Endodermal cell (in vitro differentiated cells): Measurements from ENCODE around the gene KIF26A. TPM values are rescaled to one million over a fixed set of nuclear protein-coding genes. Genes with fewer than 3 reads are reported as not detected.

Experiments used
- DNase-seq: peaks from one replicate; pipeline ENCODE4 v3.0.0-alpha.2; 2017
- H3K27ac ChIP-seq: 2 replicates; pipeline ENCODE4 v1.5.1; 2013; ENCODE audit warnings: mild to moderate bottlenecking, low read depth, low read length, moderate library complexity
- H3K27me3 ChIP-seq: 2 replicates; pipeline ENCODE4 v1.6.1; 2013; ENCODE audit warnings: mild to moderate bottlenecking, low read length, moderate library complexity; ENCODE audit not compliant: insufficient read depth, control insufficient read depth, poor library complexity, severe bottlenecking
- H3K36me3 ChIP-seq: 2 replicates; pipeline ENCODE4 v1.7.0; 2013; ENCODE audit warnings: mild to moderate bottlenecking, low read length, moderate library complexity; ENCODE audit not compliant: control insufficient read depth, insufficient read depth
- H3K4me1 ChIP-seq: one replicate; pipeline ENCODE4 v1.7.0; 2013; ENCODE audit warnings: low read length; ENCODE audit not compliant: control insufficient read depth, insufficient read depth
- H3K4me3 ChIP-seq: 2 replicates; pipeline ENCODE4 v1.5.1; 2013; ENCODE audit warnings: mild to moderate bottlenecking, low read length, moderate library complexity
- H3K9ac ChIP-seq: 2 replicates; pipeline ENCODE4 v1.6.1; 2013; ENCODE audit warnings: mild to moderate bottlenecking, low read length, moderate library complexity; ENCODE audit not compliant: poor library complexity, severe bottlenecking; ENCODE audit errors: extremely low read depth
- H3K9me3 ChIP-seq: 2 replicates; pipeline ENCODE4 v1.6.1; 2013; ENCODE audit warnings: mild to moderate bottlenecking, low read length, moderate library complexity; ENCODE audit not compliant: control insufficient read depth
- H3K27ac Mint-ChIP-seq: 2 replicates; pipeline ENCODE4 v1.8.0; 2020; ENCODE audit warnings: mixed read lengths
- H3K27me3 Mint-ChIP-seq: 2 replicates; pipeline ENCODE4 v1.8.0; 2021; ENCODE audit warnings: mild to moderate bottlenecking, mixed read lengths; ENCODE audit not compliant: insufficient read depth
- H3K36me3 Mint-ChIP-seq: 2 replicates; pipeline ENCODE4 v1.8.0; 2020; ENCODE audit warnings: low read depth, mixed read lengths
- H3K4me1 Mint-ChIP-seq: 2 replicates; pipeline ENCODE4 v1.8.0; 2020; ENCODE audit warnings: mixed read lengths
- H3K4me3 Mint-ChIP-seq: 2 replicates; pipeline ENCODE4 v1.8.0; 2020; ENCODE audit warnings: mild to moderate bottlenecking, moderate library complexity, mixed read lengths
- H3K9me3 Mint-ChIP-seq: 2 replicates; pipeline ENCODE4 v1.8.0; 2020; ENCODE audit warnings: mild to moderate bottlenecking, mixed read lengths
- WGBS, 2 experiments: methylation state at CpG; one replicate each; pipeline versions ENCODE4 v1.1.5 to v1.1.7; 2013; ENCODE audit warnings: missing lambda C conversion rate in 2 of 2, mixed read lengths in 1 of 2; ENCODE audit not compliant: insufficient coverage in 1 of 2, insufficient read length in 1 of 2; 5-methylcytosine and 5-hydroxymethylcytosine counted together
- total RNA-seq, 2 donors: library from RNA; stranded (reverse); fragmentation: NEBNext Ultra II Directional in 1 of 2; extraction: Animal tissue kit (Norgen Biotek cat#: 25700) in 1 of 2; gene quantifications; 2 replicates in 1 of 2; 3 replicates in 1 of 2; pipeline ENCODE4 v1.2.1, GENCODE V29; 2021
- TF ChIP-seq, protein P1 (sequence below): fragments of 200-600 bp; sonication (generic); conservative IDR thresholded peaks from 2 replicates; pipeline ENCODE4 v1.5.0; 2021; ENCODE audit warnings: antibody characterized with exemption, mild to moderate bottlenecking

Gene KIF26A
- total RNA-seq, 2 donors from 2014 or later = 36.7 to 54.8 TPM

DNA sequence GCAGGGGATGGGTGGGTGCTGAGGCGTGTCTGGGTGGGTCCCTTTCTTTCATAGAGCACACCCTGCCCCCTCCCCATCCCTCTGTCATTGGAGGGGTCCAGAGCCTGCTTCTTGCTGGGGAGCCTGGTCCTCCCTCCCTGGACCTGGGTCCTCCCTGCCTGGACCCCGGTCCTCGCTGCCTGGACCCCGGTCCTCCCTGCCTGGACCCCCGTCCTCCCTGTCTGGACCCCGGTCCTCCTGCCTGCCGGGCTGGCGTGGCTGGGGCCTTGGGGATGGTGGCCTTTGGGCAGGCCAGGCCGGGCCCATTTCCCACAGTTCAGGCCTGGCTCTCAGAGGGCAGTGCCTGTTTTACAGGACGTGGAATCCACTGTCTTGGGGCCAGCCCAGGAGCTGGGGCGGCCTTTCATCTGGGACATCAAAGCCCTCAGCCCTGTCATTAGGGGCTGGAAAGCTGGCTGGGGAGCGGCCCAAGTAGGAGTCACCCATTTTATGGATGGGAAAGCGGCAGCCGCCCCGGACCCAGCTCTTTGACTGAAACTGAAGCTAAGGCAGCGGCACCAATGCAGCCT lies 44.6 kb downstream of the KIF26A start:
- H3K27me3 ChIP-seq = no peaks in the 10 kb centered on the region
- 92 to 99% methylated on average over 10 to 15 of the region's 16 CpGs for WGBS, 2 experiments
- H3K4me1 ChIP-seq = no peaks in the 10 kb centered on the region
- TF ChIP-seq, protein P1, sequence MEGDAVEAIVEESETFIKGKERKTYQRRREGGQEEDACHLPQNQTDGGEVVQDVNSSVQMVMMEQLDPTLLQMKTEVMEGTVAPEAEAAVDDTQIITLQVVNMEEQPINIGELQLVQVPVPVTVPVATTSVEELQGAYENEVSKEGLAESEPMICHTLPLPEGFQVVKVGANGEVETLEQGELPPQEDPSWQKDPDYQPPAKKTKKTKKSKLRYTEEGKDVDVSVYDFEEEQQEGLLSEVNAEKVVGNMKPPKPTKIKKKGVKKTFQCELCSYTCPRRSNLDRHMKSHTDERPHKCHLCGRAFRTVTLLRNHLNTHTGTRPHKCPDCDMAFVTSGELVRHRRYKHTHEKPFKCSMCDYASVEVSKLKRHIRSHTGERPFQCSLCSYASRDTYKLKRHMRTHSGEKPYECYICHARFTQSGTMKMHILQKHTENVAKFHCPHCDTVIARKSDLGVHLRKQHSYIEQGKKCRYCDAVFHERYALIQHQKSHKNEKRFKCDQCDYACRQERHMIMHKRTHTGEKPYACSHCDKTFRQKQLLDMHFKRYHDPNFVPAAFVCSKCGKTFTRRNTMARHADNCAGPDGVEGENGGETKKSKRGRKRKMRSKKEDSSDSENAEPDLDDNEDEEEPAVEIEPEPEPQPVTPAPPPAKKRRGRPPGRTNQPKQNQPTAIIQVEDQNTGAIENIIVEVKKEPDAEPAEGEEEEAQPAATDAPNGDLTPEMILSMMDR = no peak
- H3K9me3 Mint-ChIP-seq = no peaks in the 10 kb centered on the region
- H3K4me3 Mint-ChIP-seq = no peak overlapping the region
- H3K9me3 ChIP-seq = no peaks in the 10 kb centered on the region
- no peak overlapping the region for H3K27ac Mint-ChIP-seq
- H3K27me3 Mint-ChIP-seq = no peaks in the 10 kb centered on the region
- H3K36me3 ChIP-seq = no peaks in the 10 kb centered on the region
- H3K36me3 Mint-ChIP-seq = no peaks in the 10 kb centered on the region
- H3K4me1 Mint-ChIP-seq = no peaks in the 10 kb centered on the region
- H3K4me3 ChIP-seq = no peak overlapping the region
- H3K27ac ChIP-seq = no peak overlapping the region
- no peak overlapping the region for H3K9ac ChIP-seq
- DNase-seq = no peak

DNA sequence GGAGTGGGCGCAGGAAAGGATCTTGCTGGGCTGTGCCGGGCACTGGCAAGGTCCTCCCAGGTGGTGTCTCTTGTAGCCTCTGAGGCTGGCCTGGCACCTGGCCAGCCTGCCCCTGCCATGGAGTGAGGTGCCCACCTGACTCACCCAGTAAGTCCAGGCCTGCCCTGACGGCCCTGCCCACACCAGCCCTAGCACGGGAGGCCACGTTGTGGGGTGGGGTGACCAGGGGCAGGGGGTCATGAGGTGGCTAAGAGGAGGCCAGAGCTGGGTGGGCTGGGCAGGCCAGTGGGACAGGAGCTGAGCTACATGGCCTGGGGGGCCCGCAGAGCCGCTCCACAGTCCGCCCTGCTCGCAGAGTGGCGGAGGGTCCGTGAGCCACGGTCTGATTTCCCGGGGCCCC lies 45.4 kb downstream of the KIF26A start:
- TF ChIP-seq, protein P1 = no peak
- Histone ChIP-seq H3K4me1 (no peaks in the 10 kb centered on the region), H3K36me3 (no peaks in the 10 kb centered on the region), H3K4me3 (no peak overlapping the region), H3K9me3 (no peaks in the 10 kb centered on the region), H3K9ac (no peak overlapping the region), H3K27ac (no peak overlapping the region), H3K27me3 (no peaks in the 10 kb centered on the region)
- no peak overlapping the region for H3K27ac Mint-ChIP-seq
- no peaks in the 10 kb centered on the region for H3K4me1 Mint-ChIP-seq
- DNase-seq = no peak
- WGBS, 2 experiments = 90 to 97% methylated on average over 5 to 13 of the region's 13 CpGs
- no peaks in the 10 kb centered on the region for H3K36me3 Mint-ChIP-seq
- H3K9me3 Mint-ChIP-seq = no peaks in the 10 kb centered on the region
- H3K27me3 Mint-ChIP-seq = no peaks in the 10 kb centered on the region
- no peak overlapping the region for H3K4me3 Mint-ChIP-seq

DNA sequence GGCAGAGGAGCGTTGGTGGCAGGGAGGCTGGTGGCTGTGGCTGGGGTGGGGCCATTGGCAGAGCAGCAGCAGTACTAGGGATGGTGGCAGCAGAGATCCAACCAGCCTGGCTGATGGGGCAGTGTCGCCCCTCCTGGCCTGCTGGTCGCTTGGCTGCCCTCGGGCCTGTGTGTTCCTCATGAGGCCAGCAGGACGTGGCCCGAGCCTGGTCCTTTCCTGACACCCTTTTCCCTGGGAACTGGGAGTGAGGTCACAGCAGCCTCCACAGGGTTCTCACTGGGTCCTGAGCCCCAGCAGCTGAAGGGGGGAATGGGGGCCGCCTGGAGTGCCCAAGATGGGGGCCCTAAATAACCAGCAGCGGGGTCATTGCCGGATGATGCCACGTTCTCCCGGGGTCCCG lies 46.1 kb downstream of the KIF26A start:
- peak; percentile 67 for DNase-seq
- no peak overlapping the region for H3K4me3 Mint-ChIP-seq

More for the DNA sequence above, 46.1 kb downstream of the KIF26A start:
- no peak overlapping the region for H3K4me3 ChIP-seq
- no peaks in the 10 kb centered on the region for H3K36me3 Mint-ChIP-seq
- no peak overlapping the region for H3K27ac ChIP-seq
- peak overlapping the region; percentile 30 for H3K27ac Mint-ChIP-seq
- H3K9me3 Mint-ChIP-seq = no peaks in the 10 kb centered on the region
- H3K9me3 ChIP-seq = no peaks in the 10 kb centered on the region
- H3K36me3 ChIP-seq = no peaks in the 10 kb centered on the region
- no peaks in the 10 kb centered on the region for H3K27me3 Mint-ChIP-seq
- no peaks in the 10 kb centered on the region for H3K4me1 Mint-ChIP-seq
- TF ChIP-seq, protein P1 = no peak
- H3K9ac ChIP-seq = no peak overlapping the region
- H3K4me1 ChIP-seq = no peaks in the 10 kb centered on the region
- WGBS, 2 experiments = 79 to 89% methylated on average over 5 to 12 of the region's 12 CpGs
- no peaks in the 10 kb centered on the region for H3K27me3 ChIP-seq
